Stimulated activated naive CD8-positive, alpha-beta T cell treated with anti-CD3 and anti-CD28 coated beads, Interleukin-15, amount 100 ng/mL, for 72 hours (primary cell): ENCODE data around the gene TIGD1.
A peak's percentile ranks its signal among the peaks of the same experiment; 100 is the strongest.

Source experiments
- ATAC-seq: fragments of 150-1000 bp; cut with Tn5 transposase; 2 replicates; pipeline ENCODE4 v1.10.0; 2021; ENCODE audit warnings: mild to moderate bottlenecking, moderate library complexity
- DNase-seq, 2 donors: peaks; one replicate each; pipeline ENCODE4 v3.0.0; 2021 to 2022
- H3K27ac Mint-ChIP-seq, 2 donors: one replicate each; pipeline ENCODE4 v1.8.0; 2022; ENCODE audit warnings: mild to moderate bottlenecking in 2 of 2, mixed read lengths in 2 of 2, moderate library complexity in 2 of 2
- H3K27me3 Mint-ChIP-seq: one replicate; pipeline ENCODE4 v1.8.0; 2022; ENCODE audit warnings: mixed read lengths
- H3K4me1 Mint-ChIP-seq: one replicate; pipeline ENCODE4 v1.8.0; 2022; ENCODE audit warnings: mild to moderate bottlenecking, mixed read lengths
- H3K4me3 Mint-ChIP-seq, 2 donors: one replicate each; pipeline ENCODE4 v1.8.0; 2022; ENCODE audit warnings: mild to moderate bottlenecking in 2 of 2, mixed read lengths in 2 of 2, moderate library complexity in 1 of 2
- H3K9me3 Mint-ChIP-seq, 2 donors: one replicate each; pipeline ENCODE4 v1.8.0; 2022; ENCODE audit warnings: mixed read lengths in 2 of 2

The TIGD1 gene

GRCh38 chr2:232523682-232524597, 26.4 kb downstream of the TIGD1 start:
- Mint-ChIP-seq H3K4me3 (peak overlapping the region in 1 of 2 donors; percentile 54), H3K27me3 (peaks cover 74% of the 10 kb centered on the region)
- ATAC-seq = peak; percentile 60

GRCh38 chr2:232523402-232523681, 27.0 kb downstream of the TIGD1 start:
- no peak for DNase-seq
- Mint-ChIP-seq H3K4me1 (peaks cover 29% of the 10 kb centered on the region), H3K27me3 (peaks cover 74% of the 10 kb centered on the region), H3K9me3 (no peaks in the 10 kb centered on the region), H3K4me3 (peak overlapping the region; percentile 35 to 42), H3K27ac (no peak overlapping the region)
- ATAC-seq = no peak

More at GRCh38 chr2:232523682-232524597, 26.4 kb downstream of the TIGD1 start:
- Mint-ChIP-seq H3K4me1 (peaks cover 35% of the 10 kb centered on the region), H3K9me3 (no peaks in the 10 kb centered on the region), H3K27ac (no peak overlapping the region)
- peak; percentile 45 to 50 for DNase-seq

- Mint-ChIP-seq H3K4me1 (peaks cover 25% of the 10 kb centered on the region), H3K4me3 (peak overlapping the region; percentile 39 to 42), H3K27me3 (peaks cover 74% of the 10 kb centered on the region), H3K27ac (no peak overlapping the region), H3K9me3 (no peaks in the 10 kb centered on the region)
- DNase-seq (no peak), ATAC-seq (peak; percentile 2)
These were observed 27.5 kb downstream of the TIGD1 start for GRCh38 chr2:232522623-232523401.

GRCh38 chr2:232521959-232522622, 28.3 kb downstream of the TIGD1 start:
- ATAC-seq (peak; percentile 61), DNase-seq (peak; percentile 62 to 80)
- H3K27ac Mint-ChIP-seq = no peak overlapping the region
- peak overlapping the region; percentile 39 to 42 for H3K4me3 Mint-ChIP-seq
- no peaks in the 10 kb centered on the region for H3K9me3 Mint-ChIP-seq
- peaks cover 77% of the 10 kb centered on the region for H3K27me3 Mint-ChIP-seq
- peaks cover 25% of the 10 kb centered on the region for H3K4me1 Mint-ChIP-seq

GRCh38 chr2:232521098-232521497, 29.3 kb downstream of the TIGD1 start:
- Mint-ChIP-seq H3K4me1 (peaks cover 25% of the 10 kb centered on the region), H3K27me3 (peaks cover 80% of the 10 kb centered on the region), H3K4me3 (no peak overlapping the region), H3K27ac (no peak overlapping the region), H3K9me3 (no peaks in the 10 kb centered on the region)
- no peak for ATAC-seq
- DNase-seq = no peak

- Mint-ChIP-seq H3K4me1 (peaks cover 25% of the 10 kb centered on the region), H3K27me3 (peaks cover 77% of the 10 kb centered on the region)
- no peak for ATAC-seq
These were observed 29.9 kb downstream of the TIGD1 start for GRCh38 chr2:232520489-232520888.

GRCh38 chr2:232519581-232520438, 30.5 kb downstream of the TIGD1 start, which contains the start of gene PRSS56:
PRSS56 (plus strand) TSS chr2:232520388; CDS start chr2:232520599, 211 bp downstream.
- no peak within 1 kb of the TSS for H3K4me3 Mint-ChIP-seq
- H3K27ac Mint-ChIP-seq = no peak within 1 kb of the TSS
- no peaks in the 10 kb centered on the region for H3K9me3 Mint-ChIP-seq
- no peak for ATAC-seq
- DNase-seq = no peak
- peaks cover 25% of the 10 kb centered on the region for H3K4me1 Mint-ChIP-seq
- H3K27me3 Mint-ChIP-seq = peaks cover 74% of the 10 kb centered on the region

More at GRCh38 chr2:232520489-232520888, 29.9 kb downstream of the TIGD1 start:
- Mint-ChIP-seq H3K4me3 (no peak overlapping the region), H3K27ac (no peak overlapping the region), H3K9me3 (no peaks in the 10 kb centered on the region)
- no peak for DNase-seq

- Mint-ChIP-seq H3K27me3 (peaks cover 64% of the 10 kb centered on the region), H3K4me1 (peaks cover 18% of the 10 kb centered on the region), H3K9me3 (no peaks in the 10 kb centered on the region), H3K27ac (no peak overlapping the region), H3K4me3 (no peak overlapping the region)
- DNase-seq = no peak
- ATAC-seq = no peak
These were observed 31.5 kb downstream of the TIGD1 start for GRCh38 chr2:232518844-232519243.

GRCh38 chr2:232516551-232516950, 33.8 kb downstream of the TIGD1 start:
- Mint-ChIP-seq H3K4me1 (peaks cover 4% of the 10 kb centered on the region), H3K4me3 (no peak overlapping the region), H3K27me3 (peaks cover 46% of the 10 kb centered on the region), H3K9me3 (no peaks in the 10 kb centered on the region), H3K27ac (no peak overlapping the region)
- ATAC-seq = no peak
- DNase-seq = no peak

GRCh38 chr2:232515639-232516038, 34.7 kb downstream of the TIGD1 start:
- H3K4me3 Mint-ChIP-seq = no peak overlapping the region
- H3K9me3 Mint-ChIP-seq = no peaks in the 10 kb centered on the region
- ATAC-seq (no peak), DNase-seq (no peak)
- no peaks in the 10 kb centered on the region for H3K4me1 Mint-ChIP-seq
- peaks cover 37% of the 10 kb centered on the region for H3K27me3 Mint-ChIP-seq
- H3K27ac Mint-ChIP-seq = no peak overlapping the region

GRCh38 chr2:232513353-232513752, 37.0 kb downstream of the TIGD1 start:
- Mint-ChIP-seq H3K4me3 (no peak overlapping the region), H3K27ac (no peak overlapping the region), H3K27me3 (peaks cover 22% of the 10 kb centered on the region)

GRCh38 chr2:232512602-232513001, 37.8 kb downstream of the TIGD1 start:
- Mint-ChIP-seq H3K27ac (no peak overlapping the region), H3K4me1 (no peaks in the 10 kb centered on the region)

More at GRCh38 chr2:232513353-232513752, 37.0 kb downstream of the TIGD1 start:
- no peaks in the 10 kb centered on the region for H3K9me3 Mint-ChIP-seq
- H3K4me1 Mint-ChIP-seq = no peaks in the 10 kb centered on the region
- no peak for ATAC-seq
- no peak for DNase-seq

GRCh38 chr2:232511336-232511890, 38.9 kb downstream of the TIGD1 start:
- no peak overlapping the region for H3K27ac Mint-ChIP-seq
- no peaks in the 10 kb centered on the region for H3K4me1 Mint-ChIP-seq
- H3K9me3 Mint-ChIP-seq = no peaks in the 10 kb centered on the region
- no peak overlapping the region for H3K4me3 Mint-ChIP-seq
- H3K27me3 Mint-ChIP-seq = peaks cover 11% of the 10 kb centered on the region
- DNase-seq (no peak), ATAC-seq (no peak)

More at GRCh38 chr2:232512602-232513001, 37.8 kb downstream of the TIGD1 start:
- H3K4me3 Mint-ChIP-seq = no peak overlapping the region
- DNase-seq (no peak), ATAC-seq (no peak)
- H3K9me3 Mint-ChIP-seq = no peaks in the 10 kb centered on the region
- peaks cover 18% of the 10 kb centered on the region for H3K27me3 Mint-ChIP-seq

GRCh38 chr2:232508251-232508650, 42.1 kb downstream of the TIGD1 start:
- ATAC-seq = no peak
- Mint-ChIP-seq H3K27ac (no peak overlapping the region), H3K9me3 (no peaks in the 10 kb centered on the region), H3K4me3 (no peak overlapping the region), H3K4me1 (peaks cover 13% of the 10 kb centered on the region), H3K27me3 (peaks cover 42% of the 10 kb centered on the region)
- no peak for DNase-seq
